Lower leg skin (tissue), 4 donors: ENCODE results near the gene PPM1B. TPM values are rescaled to one million over a fixed set of nuclear protein-coding genes. Genes with fewer than 3 reads are reported as not detected.

Experiments used
- DNase-seq, 2 donors: peaks; one replicate each; pipeline ENCODE4 v3.0.0-alpha.2; 2019; ENCODE audit warnings: low spot score in 2 of 2
- H3K4me3 ChIP-seq: fragments of 200-600 bp; sonication (generic); 2 replicates; pipeline ENCODE4 v1.5.1; 2017; ENCODE audit warnings: mild to moderate bottlenecking, low read depth; ENCODE audit not compliant: poor library complexity, severe bottlenecking
- POLR2A ChIP-seq, 2 donors: fragments of 450-650 bp; IDR thresholded peaks; one replicate each; pipeline ENCODE4 v1.6.1; 2016 to 2017; ENCODE audit warnings: antibody characterized with exemption in 2 of 2, mild to moderate bottlenecking in 1 of 2, moderate library complexity in 1 of 2
- WGBS, 2 donors: methylation state at CpG; one replicate each; pipeline ENCODE4 v1.1.5; 2018; 5-methylcytosine and 5-hydroxymethylcytosine counted together
- intact Hi-C: fragments of 100-400 bp; cut with DNase I; formaldehyde crosslinking; loops from one replicate; pipeline ENCODE4 v1.15.0; 2023; ENCODE audit warnings: low total_unique reads
- total RNA-seq, 4 donors: library from RNA; depleted of rRNA; stranded (reverse); fragments of >200 nt; gene quantifications; one replicate each; pipeline ENCODE4 v1.1.0, GENCODE V29; 2016
- TF ChIP-seq, protein P1 (sequence below), 3 donors: fragments of 450-650 bp; IDR thresholded peaks; one replicate each; pipeline ENCODE4 v1.5.1; 2016; ENCODE audit warnings: antibody characterized with exemption in 3 of 3, mild to moderate bottlenecking in 3 of 3, moderate library complexity in 2 of 3

The PPM1B gene
- total RNA-seq, 4 donors from 2014 or later = 24.2 to 40.2 (median 35.9) TPM

DNA sequence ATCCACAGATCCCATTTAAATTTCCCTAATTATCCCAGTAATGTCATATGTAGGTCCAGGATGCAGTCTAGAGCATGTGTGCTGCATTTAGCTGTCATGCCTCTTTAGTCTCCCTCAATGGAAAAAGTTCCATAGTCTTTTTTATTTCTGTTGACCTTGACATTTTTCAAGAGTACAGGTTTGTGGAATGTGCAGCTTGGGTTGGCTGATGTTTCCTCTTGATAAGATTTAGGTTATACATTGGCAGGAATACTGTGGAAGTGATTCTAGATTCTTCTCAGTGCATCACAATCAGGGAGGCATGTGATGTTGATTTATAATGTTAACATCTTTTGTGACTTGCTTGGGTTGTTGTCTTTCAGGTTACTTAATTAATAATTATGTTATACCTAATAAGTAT is 42.5 kb downstream of the PPM1B start:
- no peak for DNase-seq
- intact Hi-C loops = no loop called here
- no peak overlapping the region for H3K4me3 ChIP-seq
- TF ChIP-seq, protein P1, sequence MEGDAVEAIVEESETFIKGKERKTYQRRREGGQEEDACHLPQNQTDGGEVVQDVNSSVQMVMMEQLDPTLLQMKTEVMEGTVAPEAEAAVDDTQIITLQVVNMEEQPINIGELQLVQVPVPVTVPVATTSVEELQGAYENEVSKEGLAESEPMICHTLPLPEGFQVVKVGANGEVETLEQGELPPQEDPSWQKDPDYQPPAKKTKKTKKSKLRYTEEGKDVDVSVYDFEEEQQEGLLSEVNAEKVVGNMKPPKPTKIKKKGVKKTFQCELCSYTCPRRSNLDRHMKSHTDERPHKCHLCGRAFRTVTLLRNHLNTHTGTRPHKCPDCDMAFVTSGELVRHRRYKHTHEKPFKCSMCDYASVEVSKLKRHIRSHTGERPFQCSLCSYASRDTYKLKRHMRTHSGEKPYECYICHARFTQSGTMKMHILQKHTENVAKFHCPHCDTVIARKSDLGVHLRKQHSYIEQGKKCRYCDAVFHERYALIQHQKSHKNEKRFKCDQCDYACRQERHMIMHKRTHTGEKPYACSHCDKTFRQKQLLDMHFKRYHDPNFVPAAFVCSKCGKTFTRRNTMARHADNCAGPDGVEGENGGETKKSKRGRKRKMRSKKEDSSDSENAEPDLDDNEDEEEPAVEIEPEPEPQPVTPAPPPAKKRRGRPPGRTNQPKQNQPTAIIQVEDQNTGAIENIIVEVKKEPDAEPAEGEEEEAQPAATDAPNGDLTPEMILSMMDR (IDR thresholded peaks at IDR 0.05) = no peak
- no peak for TF ChIP-seq POLR2A (IDR thresholded peaks at IDR 0.05)

DNA sequence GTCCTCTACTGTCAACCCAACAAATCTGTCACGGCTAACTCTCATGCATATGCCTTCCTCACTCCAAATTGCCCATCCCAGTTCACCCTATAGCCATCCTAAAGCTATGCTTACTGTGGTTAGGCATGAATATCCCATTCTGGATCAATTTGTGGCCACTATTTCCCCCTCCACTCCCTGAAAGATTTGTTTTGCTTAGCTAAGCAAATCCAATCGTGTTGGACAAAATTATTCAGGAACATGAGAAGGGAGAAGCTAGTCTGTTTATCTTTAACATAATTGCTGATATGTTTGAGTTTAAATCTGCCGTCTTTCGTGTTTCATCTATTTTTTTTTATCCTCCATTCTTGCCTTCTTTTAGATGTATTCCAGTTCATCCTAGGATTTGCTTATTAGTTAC is 43.6 kb downstream of the PPM1B start:
- no peak for TF ChIP-seq POLR2A (IDR thresholded peaks at IDR 0.05)
- TF ChIP-seq, protein P1 (IDR thresholded peaks at IDR 0.05) = no peak
- no peak for DNase-seq
- 89 to 93% methylated on average over 4 of the region's 4 CpGs for WGBS, 2 donors
- intact Hi-C loops = no loop called here
- H3K4me3 ChIP-seq = no peak overlapping the region

DNA sequence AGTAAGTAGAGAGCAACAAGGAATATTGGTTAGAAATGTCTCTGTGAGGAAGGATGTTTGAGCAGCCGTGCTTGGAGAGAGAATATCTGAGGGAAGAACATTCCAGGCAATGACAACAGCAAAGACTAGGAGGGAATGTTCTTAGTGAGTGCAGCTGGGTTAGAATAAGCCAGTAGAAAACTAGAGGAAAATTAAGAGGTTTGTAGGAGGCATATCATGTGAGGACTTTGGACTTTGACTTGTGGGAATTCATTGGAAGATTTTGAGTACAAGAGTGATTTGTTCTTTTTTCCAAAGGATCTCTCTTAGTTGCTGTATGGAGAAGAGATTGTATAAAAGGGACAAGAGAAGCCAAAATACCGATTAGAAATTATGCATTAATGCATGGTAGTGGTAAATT is 47.2 kb downstream of the PPM1B start:
- DNase-seq = no peak
- 91 to 95% methylated on average over 2 of the region's 2 CpGs for whole genome bisulfite sequencing, 2 donors
- intact Hi-C loops = no loop called here
- TF ChIP-seq, protein P1 (IDR thresholded peaks at IDR 0.05) = no peak
- no peak for TF ChIP-seq POLR2A (IDR thresholded peaks at IDR 0.05)
- H3K4me3 ChIP-seq = no peak overlapping the region

DNA sequence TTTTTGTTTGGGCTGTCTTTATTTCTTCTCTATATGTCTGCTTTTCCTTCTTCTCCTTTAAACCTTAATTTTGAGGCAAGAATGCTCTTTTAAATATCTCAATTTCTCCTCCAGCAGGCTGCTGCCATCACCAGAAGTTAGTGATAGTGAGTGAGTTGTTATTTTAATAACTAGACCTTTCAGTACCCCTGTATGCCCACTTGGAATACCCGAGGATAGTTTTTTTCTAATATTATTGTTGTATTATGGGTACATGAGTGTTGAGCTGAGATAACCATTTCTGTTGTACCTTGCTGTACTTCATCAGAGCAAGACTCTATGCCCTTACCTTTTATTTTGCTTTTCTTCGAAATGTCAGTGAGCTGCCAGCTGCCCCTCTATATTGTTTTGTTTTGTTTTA is 50.1 kb downstream of the PPM1B start:
- TF ChIP-seq POLR2A (IDR thresholded peaks at IDR 0.05) = no peak
- TF ChIP-seq, protein P1 (IDR thresholded peaks at IDR 0.05) = no peak

DNA sequence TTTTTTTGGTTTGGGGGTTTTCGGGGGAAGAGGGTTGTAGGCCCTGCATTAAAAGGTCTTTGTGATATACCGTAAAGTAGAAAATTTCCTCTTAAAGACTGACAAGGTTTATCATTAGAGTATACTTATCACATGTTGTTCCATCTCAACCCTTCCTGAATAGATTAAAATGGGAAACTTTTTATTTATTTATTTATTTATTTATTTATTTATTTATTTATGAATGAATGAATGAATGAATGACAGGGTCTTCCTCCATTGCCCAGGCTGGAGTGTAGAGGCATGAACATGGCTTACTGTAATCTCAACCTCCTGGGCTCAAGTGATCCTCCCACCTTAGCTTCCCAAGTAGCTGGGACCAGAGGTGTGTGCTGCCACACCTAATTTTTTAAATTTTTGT is 58.1 kb downstream of the PPM1B start:
- no peak for TF ChIP-seq POLR2A (IDR thresholded peaks at IDR 0.05)
- TF ChIP-seq, protein P1 (IDR thresholded peaks at IDR 0.05) = no peak
- H3K4me3 ChIP-seq = no peak overlapping the region
- intact Hi-C loops = no loop called here
- WGBS, 2 donors = 90 to 100% methylated on average over 2 of the region's 2 CpGs
- DNase-seq = no peak

More for the DNA sequence above, 50.1 kb downstream of the PPM1B start:
- intact Hi-C loops = no loop called here
- WGBS, 2 donors = 86 to 88% methylated on average over 2 of the region's 2 CpGs
- no peak for DNase-seq
- no peak overlapping the region for H3K4me3 ChIP-seq

DNA sequence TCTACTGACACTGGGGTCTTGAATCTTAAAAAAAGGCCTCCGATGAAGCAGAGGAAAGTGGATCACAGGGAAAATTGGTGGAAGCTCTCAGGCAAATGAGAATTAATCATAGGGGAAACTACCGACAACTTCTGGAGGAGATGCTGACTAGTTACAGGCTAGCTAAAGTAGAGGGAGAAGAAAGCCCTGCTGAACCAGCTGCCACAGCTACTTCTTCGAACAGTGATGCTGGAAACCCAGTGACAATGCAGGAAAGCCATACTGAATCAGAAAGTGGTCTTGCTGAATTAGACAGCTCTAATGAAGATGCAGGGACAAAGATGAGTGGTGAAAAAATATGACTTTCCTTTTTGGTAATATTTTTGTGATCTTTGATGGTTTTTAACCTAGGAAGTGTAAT is 61.7 kb downstream of the PPM1B start:
- WGBS, 2 donors = 90 to 96% methylated on average over 3 of the region's 3 CpGs
- TF ChIP-seq POLR2A (IDR thresholded peaks at IDR 0.05) = no peak
- TF ChIP-seq, protein P1 (IDR thresholded peaks at IDR 0.05) = no peak
- no peak for DNase-seq
- intact Hi-C loops = no loop called here
- H3K4me3 ChIP-seq = no peak overlapping the region
